ENCODE measurements around the gene GRM1.

DNA sequence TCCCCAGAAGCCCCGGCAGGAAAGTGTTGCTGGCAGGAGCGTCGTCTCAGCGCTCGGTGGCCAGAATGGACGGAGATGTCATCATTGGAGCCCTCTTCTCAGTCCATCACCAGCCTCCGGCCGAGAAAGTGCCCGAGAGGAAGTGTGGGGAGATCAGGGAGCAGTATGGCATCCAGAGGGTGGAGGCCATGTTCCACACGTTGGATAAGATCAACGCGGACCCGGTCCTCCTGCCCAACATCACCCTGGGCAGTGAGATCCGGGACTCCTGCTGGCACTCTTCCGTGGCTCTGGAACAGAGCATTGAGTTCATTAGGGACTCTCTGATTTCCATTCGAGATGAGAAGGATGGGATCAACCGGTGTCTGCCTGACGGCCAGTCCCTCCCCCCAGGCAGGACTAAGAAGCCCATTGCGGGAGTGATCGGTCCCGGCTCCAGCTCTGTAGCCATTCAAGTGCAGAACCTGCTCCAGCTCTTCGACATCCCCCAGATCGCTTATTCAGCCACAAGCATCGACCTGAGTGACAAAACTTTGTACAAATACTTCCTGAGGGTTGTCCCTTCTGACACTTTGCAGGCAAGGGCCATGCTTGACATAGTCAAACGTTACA lies 817 bp downstream of the GRM1 start:
- TF ChIP-seq POLR2A (IDR thresholded peaks at IDR 0.05; ENCODE audit: low read length) (no peak), GATA1 (IDR thresholded peaks at IDR 0.05; ENCODE audit: low read depth, low read length) (no peak)

Data from erythroblast (primary cell).